NCI-H146 treated with DMSO at 0.1 percent for 48 hours (cell line): ENCODE data around the gene SPEF2.

Source experiments
- DNase-seq: peaks from one replicate; lab custom pipeline; 2025; ENCODE audit not compliant: unreplicated experiment; lab: John Stamatoyannopoulos, UW

Gene SPEF2

DNA sequence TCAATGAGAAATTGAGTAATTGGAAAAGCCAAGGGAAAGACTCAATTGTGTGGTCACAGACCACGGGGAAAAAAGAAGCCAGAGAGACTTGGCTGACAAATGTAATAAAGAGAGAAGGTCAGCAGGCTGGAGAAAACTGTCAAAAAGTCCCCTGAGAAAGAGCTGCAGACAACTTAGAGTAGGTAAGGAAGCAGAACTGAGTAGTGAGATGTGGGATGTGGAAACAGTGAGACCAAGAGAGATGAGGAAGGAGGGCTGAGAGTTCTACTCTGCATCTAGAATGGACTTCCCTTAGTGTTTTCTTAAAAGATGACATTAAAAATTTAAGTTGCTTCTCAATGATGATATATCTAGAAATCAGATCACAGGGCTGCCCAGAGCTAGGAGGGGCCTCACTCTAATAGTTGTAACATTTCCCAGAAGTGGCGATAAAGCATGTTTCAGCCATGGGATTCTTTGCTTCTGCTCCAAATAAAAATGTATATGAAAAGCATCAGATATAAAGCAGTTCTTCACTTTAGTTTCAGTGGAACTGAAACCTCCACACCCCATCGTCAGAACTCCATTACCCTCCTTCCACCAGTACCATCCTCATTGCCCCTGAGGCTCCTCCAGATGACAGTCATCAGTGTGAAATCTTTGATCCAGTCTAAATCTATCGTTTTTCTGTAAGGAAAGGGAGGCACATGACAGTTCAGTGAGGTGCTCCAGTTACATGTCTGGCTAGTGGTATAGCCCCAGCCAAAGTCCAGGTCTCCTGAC lies 80.6 kb downstream of the SPEF2 start:
- no peak for DNase-seq

DNA sequence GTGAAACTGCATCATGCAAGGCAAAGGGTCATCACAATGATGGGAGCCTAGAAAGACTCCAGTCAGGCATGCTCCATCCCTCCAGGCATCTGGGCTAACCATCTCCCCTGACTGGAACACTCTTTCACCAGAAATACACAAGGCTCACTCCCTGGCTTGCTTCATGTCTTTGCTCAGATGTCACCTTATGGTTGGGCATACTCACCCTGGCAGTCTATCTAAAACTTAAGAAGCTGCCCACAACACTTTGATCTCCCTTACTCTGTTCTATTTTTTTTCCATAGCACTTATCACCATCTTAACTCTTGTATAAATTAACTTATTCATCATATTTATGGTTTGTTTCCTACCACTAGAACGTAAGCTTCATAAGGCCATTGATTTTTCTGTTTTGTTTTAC lies 90.0 kb downstream of the SPEF2 start:
- DNase-seq, result no peak

DNA sequence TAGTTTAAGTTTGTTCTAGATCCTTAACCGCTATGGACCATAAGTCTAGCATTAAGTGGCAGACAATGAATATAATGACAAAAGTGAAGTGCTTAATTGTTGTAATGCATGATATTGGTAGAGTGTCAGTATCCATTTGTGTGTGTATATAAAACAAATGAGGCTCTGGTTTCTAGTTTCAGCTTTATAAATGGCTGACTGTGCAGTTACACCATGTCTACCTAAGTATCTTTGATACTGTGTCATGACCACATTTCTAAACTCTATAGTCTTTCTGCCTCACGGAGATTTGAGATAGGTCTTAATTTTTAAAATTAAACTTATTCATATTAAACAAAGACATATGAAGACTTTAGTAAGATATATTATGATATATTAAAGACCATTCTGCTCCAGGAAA lies 92.0 kb downstream of the SPEF2 start:
- DNase-seq, result no peak

DNA sequence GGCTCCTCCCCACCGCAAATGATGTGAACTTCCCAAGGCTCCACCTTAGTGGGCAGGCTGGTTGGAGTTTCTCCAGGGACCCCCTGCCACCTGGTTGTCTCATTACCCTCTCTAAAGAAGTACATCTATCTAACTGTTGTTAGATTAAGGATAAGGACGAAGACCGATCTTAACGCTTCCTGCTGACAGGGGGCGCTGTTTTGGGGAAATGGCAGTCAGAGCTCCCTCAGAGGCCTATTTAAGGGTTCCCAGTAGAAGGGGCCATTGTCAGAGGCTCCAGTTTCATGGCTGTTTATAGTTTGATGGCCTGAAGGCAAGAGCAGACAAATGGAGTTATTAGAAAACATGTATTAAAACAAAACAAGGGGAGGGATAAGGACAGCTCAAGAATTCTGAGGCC lies 100.1 kb downstream of the SPEF2 start:
- DNase-seq, result no peak

DNA sequence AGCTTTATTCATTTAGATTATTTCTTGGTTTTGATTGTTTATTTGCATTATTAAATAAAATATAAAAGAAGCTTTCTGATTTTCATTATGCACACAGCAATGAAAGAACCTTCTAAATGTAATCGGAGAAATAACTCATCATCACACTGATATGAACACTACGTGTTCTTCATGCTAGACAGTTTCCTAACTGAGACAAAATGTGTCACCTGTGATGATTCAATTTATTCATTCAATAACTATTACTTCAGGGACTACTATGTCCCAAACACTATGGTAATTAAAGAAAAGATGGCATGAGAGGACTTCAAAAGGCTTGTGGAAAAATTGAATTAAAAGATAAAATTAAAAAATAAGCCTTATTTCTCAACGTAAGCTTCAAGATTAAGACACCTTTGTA lies 118.1 kb downstream of the SPEF2 start:
- no peak for DNase-seq

DNA sequence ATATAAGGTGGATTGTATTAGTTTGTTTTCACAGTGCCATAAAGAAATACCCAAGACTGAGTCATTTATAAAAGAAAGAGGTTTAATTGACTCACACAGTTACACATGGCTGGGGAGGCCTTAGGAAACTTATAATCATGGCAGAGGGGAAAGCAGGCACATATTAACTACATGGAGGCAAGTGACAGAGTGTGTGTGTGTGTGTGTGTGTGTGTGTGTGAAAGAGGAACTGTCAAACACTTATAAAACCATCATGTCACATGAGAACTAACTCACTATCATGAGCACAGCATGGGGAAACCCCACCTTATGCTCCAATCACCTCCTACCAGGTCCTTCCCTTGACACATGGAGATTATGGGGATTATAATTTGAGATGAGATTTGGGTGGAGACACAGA lies 118.6 kb downstream of the SPEF2 start:
- no peak for DNase-seq

DNA sequence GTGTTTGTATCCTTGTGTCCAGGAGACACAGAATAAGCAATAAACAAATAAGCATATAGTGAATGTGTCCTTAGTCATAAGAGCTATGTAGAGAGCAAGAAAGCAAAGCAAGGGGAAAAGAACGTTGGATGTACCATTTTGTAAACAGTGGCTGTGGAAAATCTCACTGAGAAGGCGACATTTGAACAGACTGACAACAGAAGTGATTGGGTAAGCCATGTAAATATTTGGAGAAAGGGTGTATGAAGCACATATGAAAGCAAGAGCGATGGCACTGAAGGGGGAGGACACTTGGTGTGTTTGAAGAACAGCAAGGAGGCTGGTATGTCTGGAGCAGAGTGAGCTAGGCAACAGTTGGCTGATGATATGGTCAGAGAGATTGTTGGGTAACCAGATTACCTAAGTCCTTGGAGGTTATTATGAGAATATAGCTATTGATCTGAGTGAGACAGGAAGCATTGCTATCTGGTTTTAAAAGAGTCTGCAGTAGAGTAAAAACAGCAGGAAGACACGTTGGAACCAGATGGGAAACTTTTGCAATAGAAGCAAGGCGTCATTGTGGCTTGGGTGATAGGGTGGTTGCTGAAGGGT lies 123.6 kb downstream of the SPEF2 start:
- no peak for DNase-seq

DNA sequence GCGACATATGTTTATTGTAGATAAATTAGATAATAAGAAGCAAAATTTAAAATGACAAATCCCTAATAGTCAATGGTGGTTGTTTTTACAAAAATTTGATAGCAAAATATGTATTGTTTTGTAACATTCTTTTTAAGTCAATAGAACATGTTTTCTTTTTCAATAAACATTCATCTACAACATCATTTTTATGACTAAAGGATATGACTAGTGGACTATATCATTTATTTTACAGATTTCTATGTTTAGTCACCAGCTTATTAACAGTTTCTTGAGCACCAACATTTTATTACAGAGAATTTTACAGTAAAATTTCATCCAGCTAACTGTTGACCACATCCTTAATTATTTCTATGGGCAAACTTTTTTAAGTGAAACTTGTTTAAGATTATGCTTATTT lies 124.3 kb downstream of the SPEF2 start:
- no peak for DNase-seq

DNA sequence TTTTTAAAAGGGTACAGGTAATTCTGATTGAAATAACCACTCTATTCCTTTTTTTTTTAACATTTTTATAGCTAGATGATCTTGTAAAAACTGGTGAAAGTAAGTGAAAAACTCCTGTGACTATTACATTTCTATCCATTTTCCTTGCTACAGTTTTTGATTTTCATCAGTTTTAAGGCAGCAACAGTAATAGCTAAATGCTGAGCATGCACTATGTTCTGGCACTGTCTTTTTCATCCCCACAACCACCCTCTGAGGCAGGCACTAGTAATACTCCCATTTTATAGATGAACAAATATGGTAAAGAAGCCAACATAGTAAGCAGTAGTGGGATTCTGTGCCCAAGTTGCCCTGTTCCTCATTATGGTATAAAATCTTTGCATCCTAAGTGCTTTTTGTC lies 126.0 kb downstream of the SPEF2 start:
- DNase-seq, result no peak

DNA sequence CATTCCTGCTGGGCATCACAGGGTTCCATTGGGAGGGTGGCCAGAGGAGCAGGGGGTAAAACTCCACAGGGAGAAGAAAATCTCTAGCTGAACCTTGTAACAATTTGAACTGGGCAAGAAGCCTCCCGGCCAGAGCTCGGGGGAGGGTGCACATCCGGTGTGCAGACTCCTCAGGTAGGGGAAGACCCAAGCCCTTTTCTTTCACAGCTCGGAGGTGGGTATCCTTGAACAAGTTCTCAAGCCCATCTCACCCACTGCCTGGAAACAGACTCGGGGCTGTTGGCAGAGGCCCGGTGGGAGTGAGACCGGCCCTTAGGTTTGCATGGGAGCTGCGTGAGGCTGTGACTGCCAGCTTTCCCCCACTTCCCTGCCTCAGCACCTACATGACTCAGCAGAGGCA lies 127.5 kb downstream of the SPEF2 start:
- no peak for DNase-seq

DNA sequence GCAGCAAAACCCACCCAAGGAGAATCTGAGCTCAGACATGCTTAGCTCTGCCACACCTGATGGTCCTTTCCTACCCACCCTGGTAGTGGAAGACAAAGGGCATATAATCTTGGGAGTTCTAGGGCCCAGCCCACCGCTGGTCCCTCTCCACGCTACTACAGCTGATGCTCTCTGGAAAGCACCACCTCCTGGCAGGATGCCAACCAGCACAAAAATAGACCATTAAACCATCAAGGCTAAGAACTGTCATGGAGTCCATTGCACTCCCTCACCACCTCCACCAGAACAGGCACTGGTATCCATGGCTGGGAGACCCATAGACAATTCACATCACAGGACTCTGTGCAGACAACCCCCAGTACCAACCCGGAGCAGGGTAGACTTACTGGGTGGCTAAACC lies 128.0 kb downstream of the SPEF2 start:
- DNase-seq, result no peak

DNA sequence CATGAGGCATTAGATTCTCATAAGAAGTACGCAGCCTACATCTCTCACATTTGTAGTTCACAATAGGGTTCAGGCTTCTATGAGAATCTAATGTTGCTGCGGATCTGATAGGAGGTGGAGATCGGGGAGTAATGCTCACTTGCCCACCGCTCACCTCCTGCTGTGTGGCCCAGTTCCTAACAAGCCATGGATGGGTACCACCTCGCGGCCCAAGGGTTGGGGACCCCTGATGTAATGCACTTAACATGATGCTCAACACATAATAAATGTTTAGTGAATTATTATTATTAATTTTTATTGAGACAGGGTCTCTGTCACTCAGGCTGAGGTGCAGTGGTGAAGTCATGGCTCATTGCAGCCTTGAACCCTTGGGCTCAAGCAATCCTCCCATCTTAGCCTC lies 134.3 kb downstream of the SPEF2 start:
- no peak for DNase-seq

DNA sequence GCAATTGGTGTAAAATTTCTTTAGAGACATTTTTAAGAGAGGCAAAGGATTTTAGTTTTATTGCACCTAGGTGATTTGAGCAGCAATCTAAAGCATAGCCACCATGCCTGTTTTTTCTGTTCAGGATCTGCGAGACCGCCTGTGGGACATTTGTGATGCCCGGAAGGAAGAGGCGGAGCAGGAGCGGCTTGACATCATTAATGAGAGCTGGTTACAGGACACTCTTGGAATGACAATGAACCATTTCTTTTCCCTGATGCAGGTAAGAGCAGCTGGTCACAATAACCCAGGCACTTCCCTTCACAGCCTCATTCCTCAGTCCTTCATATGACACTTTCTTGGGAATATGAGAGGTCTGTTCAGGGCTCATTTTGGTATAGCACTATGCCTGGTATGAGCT lies 135.8 kb downstream of the SPEF2 start:
- no peak for DNase-seq

DNA sequence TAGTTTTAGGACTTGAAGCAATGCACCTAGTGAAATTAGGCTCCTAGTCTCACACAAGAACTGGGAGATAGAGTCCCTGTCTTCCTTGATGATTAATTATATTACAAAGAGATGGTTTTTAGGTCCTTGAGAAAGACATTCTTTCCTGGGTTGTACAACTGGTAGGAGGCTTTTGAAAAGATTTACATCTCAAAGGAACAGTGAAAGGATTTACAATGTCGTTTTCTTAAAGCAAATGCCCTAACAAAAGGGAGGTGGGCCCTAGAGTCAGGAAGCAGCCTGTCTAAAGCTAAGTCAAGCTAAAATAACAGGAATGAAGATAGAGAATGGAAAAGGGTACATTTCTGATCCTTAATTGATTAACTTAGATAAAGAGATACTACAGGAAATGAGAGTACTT lies 136.8 kb downstream of the SPEF2 start:
- DNase-seq, result no peak

DNA sequence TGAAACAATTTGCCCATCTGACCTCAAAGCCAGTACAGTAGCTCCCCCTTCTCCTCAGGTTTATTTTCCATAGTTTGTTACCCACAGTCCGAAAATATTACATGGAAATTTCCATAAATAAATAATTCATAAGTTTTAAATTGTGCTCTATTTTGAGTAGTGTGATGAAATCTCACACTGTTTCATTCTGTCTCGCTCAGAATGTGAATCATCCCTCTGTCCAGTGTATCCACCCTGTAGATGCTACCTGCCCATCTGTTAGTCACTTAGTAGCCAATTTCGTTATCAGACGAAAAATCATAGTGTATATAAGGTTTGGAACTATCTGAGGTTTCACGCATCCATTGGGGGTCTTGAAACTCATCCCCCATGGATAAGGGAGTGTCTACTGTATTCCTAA lies 138.3 kb downstream of the SPEF2 start:
- DNase-seq, result no peak

DNA sequence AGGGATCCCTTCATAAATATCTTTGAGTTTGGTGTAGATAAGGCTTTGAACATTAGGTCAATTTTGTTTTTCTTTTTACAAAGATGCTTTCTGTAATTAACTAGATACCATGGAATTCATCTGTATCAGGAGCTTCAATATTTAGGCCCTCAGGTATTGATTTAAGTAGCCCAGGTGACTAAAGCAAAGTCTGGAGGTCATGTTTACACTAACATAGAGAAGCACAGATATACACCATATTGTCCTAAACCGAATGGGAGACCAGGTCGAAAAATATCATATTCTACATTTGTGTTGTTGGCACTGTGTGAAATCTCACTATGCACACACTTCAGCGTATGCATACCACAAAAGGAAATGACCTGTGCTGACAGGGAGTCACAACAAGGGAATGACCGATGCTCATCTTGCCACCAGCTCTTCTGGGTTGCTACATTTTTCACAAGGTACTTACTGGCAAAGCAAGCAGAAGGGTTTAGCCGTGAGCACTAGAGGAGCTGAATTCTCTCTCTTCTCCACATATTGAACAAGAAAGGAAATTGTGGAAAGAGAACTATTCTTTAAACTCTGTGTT lies 140.6 kb downstream of the SPEF2 start:
- no peak for DNase-seq

DNA sequence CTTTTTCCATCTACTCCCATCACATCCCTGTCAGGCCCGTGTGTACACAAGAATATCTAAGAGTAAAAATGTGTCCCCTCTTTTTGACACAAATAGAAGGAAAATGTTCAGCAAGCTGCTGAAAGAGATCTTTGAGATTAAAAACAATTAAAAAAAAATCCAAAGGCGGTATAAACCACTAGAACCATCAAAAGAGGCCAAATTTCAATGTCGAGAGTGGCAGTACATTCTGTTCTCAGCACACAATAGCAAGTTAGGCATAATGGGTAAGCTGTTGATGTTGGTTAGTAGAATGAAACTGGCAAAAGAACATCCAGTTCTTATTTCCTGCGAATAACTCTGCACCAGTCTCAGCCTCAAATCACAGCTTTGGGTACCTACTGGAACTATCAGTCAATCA lies 143.9 kb downstream of the SPEF2 start:
- no peak for DNase-seq

DNA sequence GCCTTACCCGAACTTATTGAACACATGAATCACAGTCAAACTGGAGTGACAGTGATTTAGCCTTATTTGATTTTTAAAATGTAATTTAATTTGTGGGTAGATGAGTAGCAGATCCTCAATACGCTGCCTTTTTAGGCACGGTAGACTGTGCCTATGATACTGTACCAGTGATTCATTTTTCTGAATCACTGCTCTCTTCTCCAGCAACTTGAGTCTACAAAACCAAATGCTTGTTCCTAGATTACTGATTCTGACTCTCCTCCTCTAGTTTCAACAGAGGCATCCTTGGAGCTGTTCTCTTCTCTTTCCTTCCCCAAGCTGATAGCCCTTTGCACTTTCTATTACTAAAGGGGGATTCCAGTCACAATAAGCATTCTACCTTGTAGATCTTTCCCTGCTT lies 144.7 kb downstream of the SPEF2 start:
- DNase-seq, result no peak

DNA sequence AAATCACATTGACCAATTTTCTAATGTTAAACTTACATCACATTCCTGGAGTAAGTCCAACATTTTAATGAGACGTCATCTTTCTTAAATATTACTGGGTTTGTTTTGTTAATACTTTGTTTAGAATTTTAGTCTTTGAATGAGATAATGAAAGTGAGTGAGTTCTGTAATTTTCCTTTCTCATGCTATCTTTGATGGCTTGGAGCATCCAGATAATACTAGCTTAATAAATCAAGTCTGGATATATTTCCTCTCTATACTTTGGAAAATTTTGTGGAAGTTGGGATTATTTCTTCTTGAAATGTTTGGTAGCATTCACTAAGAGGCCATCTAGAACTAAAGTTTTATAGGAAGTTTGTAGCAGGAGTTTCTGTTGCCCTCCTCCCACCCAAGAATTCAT lies 148.3 kb downstream of the SPEF2 start:
- DNase-seq, result no peak

DNA sequence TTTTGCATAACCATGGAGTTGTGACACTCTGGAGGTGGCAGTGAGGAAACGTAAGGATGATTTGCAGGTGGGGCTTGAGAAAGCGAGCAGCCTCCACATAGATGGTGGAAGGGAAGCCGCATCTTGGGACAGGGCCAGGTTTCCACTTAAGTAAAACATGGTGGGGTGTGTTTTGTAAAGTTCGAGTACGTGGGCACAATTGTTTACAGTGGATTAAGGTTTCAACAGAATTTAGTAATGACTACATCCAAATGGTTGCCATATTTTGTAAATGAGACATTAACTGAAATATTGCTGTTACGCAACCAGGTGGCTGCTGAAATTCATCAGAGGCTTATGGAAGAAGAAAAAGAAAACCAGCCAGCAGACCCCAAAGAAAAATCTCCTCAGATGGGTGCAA lies 153.6 kb downstream of the SPEF2 start:
- DNase-seq, result no peak

DNA sequence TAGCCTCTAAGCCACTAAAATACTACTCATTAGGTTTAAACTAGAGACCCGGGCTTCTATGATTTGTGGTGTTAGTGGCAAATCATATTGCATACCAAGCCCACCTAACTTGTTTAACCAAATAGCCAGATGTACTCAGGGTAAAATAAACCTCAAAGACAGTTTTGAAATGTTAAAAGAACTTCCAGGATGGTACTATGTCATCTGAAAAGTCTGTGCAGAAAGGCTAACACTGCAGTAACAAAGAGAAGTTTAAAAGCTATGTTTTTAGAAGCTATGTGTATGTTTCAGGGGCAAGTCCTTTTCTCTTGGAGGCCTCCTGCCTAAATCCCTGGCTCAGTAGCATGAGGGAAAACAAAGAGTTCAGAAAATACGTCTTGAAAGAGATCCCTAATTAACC lies 154.2 kb downstream of the SPEF2 start:
- no peak for DNase-seq

DNA sequence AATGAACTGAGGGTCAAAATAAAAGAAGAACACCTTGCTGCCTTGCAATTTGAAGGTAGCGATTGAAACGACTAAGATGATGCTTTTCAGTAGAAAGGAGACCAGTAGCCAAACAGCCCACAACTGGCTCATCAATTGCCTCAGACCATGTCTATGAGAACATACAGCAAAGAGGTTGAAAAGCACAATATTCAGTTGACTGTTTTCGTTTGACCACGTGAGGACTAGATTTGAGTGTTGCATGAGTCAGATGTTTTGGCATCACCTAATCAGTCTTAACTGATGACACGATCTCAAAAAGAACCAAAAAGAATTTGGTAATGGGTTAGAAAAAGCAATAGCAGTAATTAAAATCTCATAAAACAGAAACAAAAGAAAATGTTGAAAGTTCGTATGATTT lies 156.3 kb downstream of the SPEF2 start:
- no peak for DNase-seq

DNA sequence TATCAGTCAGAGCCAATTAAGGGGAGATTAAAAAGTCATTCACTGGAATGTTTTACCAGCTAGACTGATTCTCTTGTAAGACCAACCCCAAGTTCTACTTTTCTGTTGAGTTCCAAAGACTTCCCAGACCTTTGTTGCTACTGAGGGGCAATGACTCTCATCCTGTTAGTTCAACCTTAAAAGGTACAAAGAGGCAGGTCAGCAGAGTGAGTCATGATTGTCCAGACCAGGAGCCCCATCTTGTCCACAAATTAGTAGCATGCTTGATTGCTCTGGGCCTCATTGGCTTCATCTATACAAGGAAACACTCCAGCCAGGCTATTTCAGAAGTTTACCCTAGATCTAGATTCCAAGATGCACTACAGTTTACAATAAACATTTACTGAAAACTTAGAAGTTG lies 159.1 kb downstream of the SPEF2 start:
- no peak for DNase-seq
